Nephron progenitor cell (in vitro differentiated cells): ENCODE data around the gene PNCK.

Experiments used
- DNase-seq: peaks from one replicate; pipeline ENCODE4 v3.0.0; 2021
- H3K27ac Mint-ChIP-seq: 2 replicates; pipeline ENCODE4 v1.8.0; 2021; ENCODE audit warnings: mild to moderate bottlenecking, moderate library complexity, mixed read lengths
- H3K27me3 Mint-ChIP-seq: 2 replicates; pipeline ENCODE4 v1.8.0; 2021; ENCODE audit warnings: mild to moderate bottlenecking, low read depth, mixed read lengths; ENCODE audit not compliant: poor library complexity
- H3K36me3 Mint-ChIP-seq: 2 replicates; pipeline ENCODE4 v1.8.0; 2021; ENCODE audit warnings: low read depth, mixed read lengths
- H3K4me1 Mint-ChIP-seq: 2 replicates; pipeline ENCODE4 v1.8.0; 2021; ENCODE audit warnings: mixed read lengths
- H3K4me3 Mint-ChIP-seq: 2 replicates; pipeline ENCODE4 v1.8.0; 2021; ENCODE audit warnings: mild to moderate bottlenecking, moderate library complexity, mixed read lengths
- H3K9me3 Mint-ChIP-seq: 2 replicates; pipeline ENCODE4 v1.8.0; 2021; ENCODE audit warnings: mild to moderate bottlenecking, moderate library complexity, mixed read lengths
- TF ChIP-seq, protein P1 (sequence below): fragments of 200-600 bp; sonication (generic); IDR thresholded peaks from 2 replicates; pipeline ENCODE4 v1.5.0; 2021; ENCODE audit warnings: antibody characterized with exemption

PNCK gene

DNA sequence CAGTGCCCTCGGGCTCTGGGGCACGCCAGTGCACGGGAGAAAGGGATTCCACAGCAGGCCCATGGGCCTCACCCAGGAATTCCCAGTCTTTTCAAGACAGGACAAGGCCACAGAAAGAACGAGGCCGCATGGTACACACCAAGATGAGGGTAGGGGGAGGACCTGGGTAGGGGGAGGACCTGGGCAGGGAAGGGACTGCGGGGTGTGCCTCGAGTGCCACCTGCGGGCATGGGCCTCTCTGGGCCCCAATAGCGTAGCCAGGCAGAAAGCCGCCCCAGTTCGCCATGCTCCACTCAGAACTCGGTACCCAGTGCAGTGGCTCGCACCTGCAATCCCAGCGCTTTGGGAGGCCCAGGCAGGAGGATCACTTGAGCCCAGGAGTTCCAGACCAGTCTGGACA is 40.6 kb downstream of the PNCK start:
- H3K4me3 Mint-ChIP-seq: no peak overlapping the region
- peaks cover 4% of the 10 kb centered on the region for H3K36me3 Mint-ChIP-seq
- H3K27ac Mint-ChIP-seq: no peak overlapping the region
- H3K9me3 Mint-ChIP-seq: peaks cover 61% of the 10 kb centered on the region
- TF ChIP-seq, protein P1, sequence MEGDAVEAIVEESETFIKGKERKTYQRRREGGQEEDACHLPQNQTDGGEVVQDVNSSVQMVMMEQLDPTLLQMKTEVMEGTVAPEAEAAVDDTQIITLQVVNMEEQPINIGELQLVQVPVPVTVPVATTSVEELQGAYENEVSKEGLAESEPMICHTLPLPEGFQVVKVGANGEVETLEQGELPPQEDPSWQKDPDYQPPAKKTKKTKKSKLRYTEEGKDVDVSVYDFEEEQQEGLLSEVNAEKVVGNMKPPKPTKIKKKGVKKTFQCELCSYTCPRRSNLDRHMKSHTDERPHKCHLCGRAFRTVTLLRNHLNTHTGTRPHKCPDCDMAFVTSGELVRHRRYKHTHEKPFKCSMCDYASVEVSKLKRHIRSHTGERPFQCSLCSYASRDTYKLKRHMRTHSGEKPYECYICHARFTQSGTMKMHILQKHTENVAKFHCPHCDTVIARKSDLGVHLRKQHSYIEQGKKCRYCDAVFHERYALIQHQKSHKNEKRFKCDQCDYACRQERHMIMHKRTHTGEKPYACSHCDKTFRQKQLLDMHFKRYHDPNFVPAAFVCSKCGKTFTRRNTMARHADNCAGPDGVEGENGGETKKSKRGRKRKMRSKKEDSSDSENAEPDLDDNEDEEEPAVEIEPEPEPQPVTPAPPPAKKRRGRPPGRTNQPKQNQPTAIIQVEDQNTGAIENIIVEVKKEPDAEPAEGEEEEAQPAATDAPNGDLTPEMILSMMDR: no peak
- H3K27me3 Mint-ChIP-seq: peaks cover 22% of the 10 kb centered on the region
- no peak for DNase-seq
- peaks cover 14% of the 10 kb centered on the region for H3K4me1 Mint-ChIP-seq

DNA sequence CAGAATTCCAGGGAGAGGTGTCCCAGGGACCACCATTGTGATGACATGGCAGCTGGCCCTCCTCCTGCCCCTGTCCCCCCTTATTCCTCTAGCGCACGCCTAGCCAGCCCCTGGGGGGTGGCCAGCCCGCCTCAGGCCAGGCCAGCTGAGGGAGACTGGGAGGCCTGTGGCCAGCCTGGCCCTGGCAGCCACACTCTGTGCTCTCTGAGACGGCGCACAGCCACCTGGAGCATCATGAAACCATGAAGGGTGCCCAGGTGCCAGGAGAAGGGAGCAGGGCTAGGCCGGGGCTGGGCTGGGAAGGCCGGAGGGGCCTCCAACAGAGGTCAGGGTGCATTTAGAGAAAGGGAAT is 41.0 kb downstream of the PNCK start:
- DNase-seq: no peak
- Mint-ChIP-seq H3K4me3 (no peak overlapping the region), H3K36me3 (peaks cover 4% of the 10 kb centered on the region), H3K9me3 (peaks cover 58% of the 10 kb centered on the region), H3K27ac (no peak overlapping the region), H3K4me1 (peaks cover 10% of the 10 kb centered on the region), H3K27me3 (peaks cover 24% of the 10 kb centered on the region)
- TF ChIP-seq, protein P1: no peak

DNA sequence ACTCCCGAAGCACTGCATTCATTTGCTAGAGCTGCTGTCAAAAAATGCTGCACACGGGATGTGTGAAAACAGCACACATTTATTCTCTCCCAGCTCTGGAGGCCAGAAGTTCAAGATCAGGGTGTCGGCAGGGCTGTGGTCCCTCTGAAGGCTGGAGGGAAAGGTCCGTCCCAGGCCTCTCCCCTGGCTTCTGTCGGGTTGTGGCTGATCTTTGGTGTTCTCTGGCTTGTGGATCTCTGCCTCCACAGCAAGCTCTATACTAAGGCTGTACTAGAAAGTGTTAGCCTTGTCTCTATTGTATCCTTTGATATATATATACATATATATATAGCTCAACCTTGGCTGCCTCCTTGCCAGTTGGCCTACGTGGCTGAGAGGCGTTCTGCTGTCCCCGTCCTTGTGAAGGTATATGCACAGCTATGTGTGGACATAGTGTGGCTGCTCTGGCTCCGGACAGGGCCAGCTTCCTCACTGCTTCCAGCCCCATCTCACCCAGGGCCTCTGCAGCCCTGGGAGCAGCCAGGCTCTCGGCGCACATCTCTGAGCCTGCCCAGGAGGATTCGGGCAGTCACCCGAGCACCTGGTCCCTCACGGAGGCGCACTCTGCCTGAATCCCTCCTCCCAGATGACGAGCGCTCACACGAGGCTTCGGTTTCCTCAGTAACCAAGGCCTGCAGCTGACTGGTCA is 41.6 kb downstream of the PNCK start:
- TF ChIP-seq, protein P1: no peak
- H3K27me3 Mint-ChIP-seq: peaks cover 26% of the 10 kb centered on the region
- no peak for DNase-seq
- H3K36me3 Mint-ChIP-seq: peaks cover 4% of the 10 kb centered on the region
- H3K27ac Mint-ChIP-seq: no peak overlapping the region
- peaks cover 59% of the 10 kb centered on the region for H3K9me3 Mint-ChIP-seq
- H3K4me1 Mint-ChIP-seq: peaks cover 9% of the 10 kb centered on the region
- H3K4me3 Mint-ChIP-seq: no peak overlapping the region

DNA sequence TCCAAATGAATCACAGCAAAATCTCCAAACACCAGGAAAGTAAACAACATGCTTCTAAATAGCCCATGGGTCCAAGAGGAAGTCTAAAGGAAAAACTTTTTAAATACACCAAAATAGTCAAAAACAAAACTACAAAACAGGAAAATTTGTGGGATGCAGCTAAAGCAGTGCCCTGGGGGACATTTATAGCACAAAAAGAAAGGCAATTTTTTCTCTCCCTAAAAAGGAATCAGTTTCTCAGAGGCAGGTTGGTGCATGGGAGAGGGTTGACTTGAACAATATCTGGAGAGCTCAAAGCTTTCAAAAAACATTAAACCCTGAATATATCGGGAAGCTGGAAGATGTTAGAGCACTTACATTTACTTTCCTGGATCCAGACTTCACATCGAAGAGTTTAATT is 42.3 kb downstream of the PNCK start:
- TF ChIP-seq, protein P1: no peak
- DNase-seq: no peak
- Mint-ChIP-seq H3K9me3 (peaks cover 62% of the 10 kb centered on the region), H3K36me3 (peaks cover 4% of the 10 kb centered on the region), H3K27ac (no peak overlapping the region), H3K4me3 (no peak overlapping the region), H3K4me1 (peaks cover 9% of the 10 kb centered on the region), H3K27me3 (peaks cover 26% of the 10 kb centered on the region)

DNA sequence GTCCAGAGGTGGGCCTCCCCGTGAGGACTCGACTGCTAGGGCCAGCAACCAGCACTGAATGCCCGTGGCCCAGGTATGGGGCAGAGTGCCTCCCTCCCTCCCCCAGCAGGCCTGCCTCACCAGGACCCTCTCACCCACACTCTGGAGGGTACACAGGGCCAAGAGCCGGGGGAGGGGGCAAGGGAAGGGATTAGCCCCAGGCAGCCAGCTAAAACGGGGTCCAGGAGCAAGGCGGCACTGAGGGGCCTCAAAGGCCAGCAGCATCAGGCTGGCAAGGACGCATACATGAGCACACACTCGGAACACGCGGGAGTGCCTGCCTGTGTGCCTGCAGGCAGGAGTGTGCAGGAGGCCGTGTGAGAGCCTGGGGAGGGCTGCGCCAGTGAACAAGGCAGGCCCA is 44.9 kb downstream of the PNCK start:
- TF ChIP-seq, protein P1: no peak
- H3K4me1 Mint-ChIP-seq: peaks cover 4% of the 10 kb centered on the region
- no peak overlapping the region for H3K4me3 Mint-ChIP-seq
- peaks cover 4% of the 10 kb centered on the region for H3K36me3 Mint-ChIP-seq
- peaks cover 23% of the 10 kb centered on the region for H3K27me3 Mint-ChIP-seq
- DNase-seq: no peak
- H3K9me3 Mint-ChIP-seq: peaks cover 55% of the 10 kb centered on the region
- no peak overlapping the region for H3K27ac Mint-ChIP-seq

DNA sequence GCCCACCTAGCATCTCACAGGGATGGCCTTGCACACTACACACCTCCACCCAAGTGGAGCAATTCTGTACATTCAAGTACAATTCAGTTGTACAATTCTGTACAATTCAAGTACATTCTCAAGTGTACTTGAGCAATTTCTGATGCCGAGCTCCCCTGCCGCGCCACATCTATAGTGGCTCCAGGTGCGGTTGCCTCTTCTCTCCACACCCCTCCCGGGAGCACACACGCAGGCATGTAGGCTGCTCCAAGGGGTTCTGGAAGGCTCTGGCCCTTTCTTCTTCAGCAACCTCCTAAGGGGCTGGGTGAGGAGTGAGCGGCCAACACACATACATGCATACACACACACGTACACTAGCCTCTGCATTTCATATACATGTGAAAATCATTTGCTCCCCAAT is 45.5 kb downstream of the PNCK start:
- no peak for DNase-seq
- Mint-ChIP-seq H3K4me3 (no peak overlapping the region), H3K27ac (no peak overlapping the region), H3K27me3 (peaks cover 24% of the 10 kb centered on the region), H3K4me1 (peaks cover 9% of the 10 kb centered on the region), H3K9me3 (peaks cover 61% of the 10 kb centered on the region), H3K36me3 (peaks cover 4% of the 10 kb centered on the region)
- TF ChIP-seq, protein P1: no peak
